ENCODE data around the gene CACNA1E. TPM values are rescaled to one million over a fixed set of nuclear protein-coding genes. Genes with fewer than 3 reads are reported as not detected.

The CACNA1E gene
- total and polyA plus RNA-seq, 10 donors, result 0.02 to 6.1 (median 1.2) TPM

DNA sequence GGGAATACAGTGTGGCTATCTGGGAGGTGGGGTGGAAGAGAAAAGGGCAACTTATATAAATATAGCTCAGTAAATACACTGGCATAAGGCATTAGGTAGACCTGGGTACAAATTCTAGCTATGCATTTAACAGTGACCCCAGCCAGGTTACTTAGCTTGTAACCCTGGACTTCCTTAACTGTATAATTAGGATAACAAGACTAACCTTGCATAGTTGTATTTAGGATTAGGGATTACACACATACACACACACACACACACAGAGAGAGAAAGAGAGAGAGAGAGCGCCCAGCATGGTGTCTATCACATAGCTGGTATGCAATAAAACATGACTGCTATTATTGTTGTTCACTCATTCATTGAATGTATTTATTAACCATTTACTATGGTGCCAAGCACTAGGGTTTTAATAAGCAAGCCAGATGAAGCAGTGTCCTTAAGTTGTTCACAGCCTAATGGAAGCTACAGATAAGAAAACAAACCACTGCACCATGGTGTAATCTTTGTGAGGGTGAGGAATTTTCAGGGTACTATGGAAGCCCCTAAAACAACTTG is 326.8 kb downstream of the CACNA1E start:
- DNase-seq, result no peak
- 79 to 93% (median 88%) methylated on average over 1 of the region's 1 CpG for WGBS, 5 donors
- Histone ChIP-seq H3K36me3 (no peaks in the 10 kb centered on the region), H3K9me3 (peaks cover 0 to 4% (median 0%) of the 10 kb centered on the region in 8 donors), H3K4me1 (no peaks in the 10 kb centered on the region), H3K4me3 (no peak overlapping the region), H3K27me3 (replicated peaks in 1 of 7) (peaks cover 0 to 4% (median 0%) of the 10 kb centered on the region in 7 donors), H3K27ac (no peak overlapping the region)
- intact Hi-C loops (cut with DNase I; ENCODE audit: low total_unique reads), result no loop called here
- no peak for TF ChIP-seq POLR2A (IDR thresholded peaks at IDR 0.05)
- TF ChIP-seq POLR2AphosphoS5 (IDR thresholded peaks at IDR 0.05), result no peak
- TF ChIP-seq, protein P1, sequence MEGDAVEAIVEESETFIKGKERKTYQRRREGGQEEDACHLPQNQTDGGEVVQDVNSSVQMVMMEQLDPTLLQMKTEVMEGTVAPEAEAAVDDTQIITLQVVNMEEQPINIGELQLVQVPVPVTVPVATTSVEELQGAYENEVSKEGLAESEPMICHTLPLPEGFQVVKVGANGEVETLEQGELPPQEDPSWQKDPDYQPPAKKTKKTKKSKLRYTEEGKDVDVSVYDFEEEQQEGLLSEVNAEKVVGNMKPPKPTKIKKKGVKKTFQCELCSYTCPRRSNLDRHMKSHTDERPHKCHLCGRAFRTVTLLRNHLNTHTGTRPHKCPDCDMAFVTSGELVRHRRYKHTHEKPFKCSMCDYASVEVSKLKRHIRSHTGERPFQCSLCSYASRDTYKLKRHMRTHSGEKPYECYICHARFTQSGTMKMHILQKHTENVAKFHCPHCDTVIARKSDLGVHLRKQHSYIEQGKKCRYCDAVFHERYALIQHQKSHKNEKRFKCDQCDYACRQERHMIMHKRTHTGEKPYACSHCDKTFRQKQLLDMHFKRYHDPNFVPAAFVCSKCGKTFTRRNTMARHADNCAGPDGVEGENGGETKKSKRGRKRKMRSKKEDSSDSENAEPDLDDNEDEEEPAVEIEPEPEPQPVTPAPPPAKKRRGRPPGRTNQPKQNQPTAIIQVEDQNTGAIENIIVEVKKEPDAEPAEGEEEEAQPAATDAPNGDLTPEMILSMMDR (IDR thresholded peaks at IDR 0.05 in 8 of 11, conservative IDR thresholded peaks at IDR 0.05 in 3 of 11), result no peak

DNA sequence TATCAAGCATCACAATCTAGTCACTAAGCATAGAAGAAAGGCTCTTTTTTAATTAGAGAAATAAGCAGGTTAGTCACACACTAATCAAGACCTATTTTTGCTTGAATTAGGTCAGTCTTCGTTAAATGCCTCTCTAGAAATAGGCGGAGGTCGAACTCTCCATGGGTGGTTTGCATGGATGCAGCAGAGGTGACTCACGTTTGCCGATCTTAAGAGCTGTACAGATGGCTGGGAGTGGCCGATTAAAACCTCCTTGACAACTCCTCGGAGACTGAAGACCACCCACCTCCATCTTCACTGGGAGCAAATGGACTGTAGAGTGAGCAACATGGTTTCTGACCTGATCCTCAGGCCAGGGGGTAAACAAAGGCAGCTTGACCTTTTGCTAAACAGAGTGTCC is 328.9 kb downstream of the CACNA1E start:
- Histone ChIP-seq H3K9me3 (peaks cover 0 to 4% (median 0%) of the 10 kb centered on the region in 8 donors), H3K4me1 (no peaks in the 10 kb centered on the region), H3K4me3 (no peak overlapping the region), H3K27me3 (replicated peaks in 1 of 7) (peaks cover 0 to 4% (median 0%) of the 10 kb centered on the region in 7 donors), H3K36me3 (no peaks in the 10 kb centered on the region), H3K27ac (no peak overlapping the region)
- intact Hi-C loops (cut with DNase I; ENCODE audit: low total_unique reads), result no loop called here
- TF ChIP-seq POLR2AphosphoS5 (IDR thresholded peaks at IDR 0.05), result no peak
- no peak for TF ChIP-seq POLR2A (IDR thresholded peaks at IDR 0.05)
- TF ChIP-seq, protein P1 (IDR thresholded peaks at IDR 0.05 in 8 of 11, conservative IDR thresholded peaks at IDR 0.05 in 3 of 11), result no peak
- WGBS, 5 donors, result 72 to 88% (median 77%) methylated on average over 7 of the region's 7 CpGs
- no peak for DNase-seq

DNA sequence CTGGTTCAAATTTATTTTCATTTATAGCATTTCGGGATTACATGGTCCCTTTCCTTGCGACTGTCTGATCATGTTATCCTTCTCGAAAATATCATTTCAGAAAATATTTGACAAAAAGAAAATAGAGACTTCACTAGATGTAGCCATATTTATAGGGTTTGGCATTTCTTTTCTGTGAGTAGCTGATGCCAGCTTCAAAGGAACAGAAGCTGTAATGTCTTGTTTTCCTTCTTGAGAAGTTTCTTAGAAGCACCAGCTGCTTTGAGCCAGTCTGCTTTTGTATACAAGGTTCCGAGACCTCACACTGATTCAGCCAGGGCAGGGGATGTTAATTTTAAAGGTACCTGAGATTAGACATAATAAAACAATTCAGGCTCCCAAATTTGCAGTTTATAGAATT is 329.9 kb downstream of the CACNA1E start:
- Histone ChIP-seq H3K27me3 (replicated peaks in 1 of 7) (peaks cover 0 to 4% (median 0%) of the 10 kb centered on the region in 7 donors), H3K9me3 (peaks cover 0 to 4% (median 0%) of the 10 kb centered on the region in 8 donors), H3K36me3 (no peaks in the 10 kb centered on the region), H3K4me1 (no peaks in the 10 kb centered on the region), H3K27ac (no peak overlapping the region), H3K4me3 (no peak overlapping the region)
- TF ChIP-seq POLR2A (IDR thresholded peaks at IDR 0.05), result no peak
- TF ChIP-seq POLR2AphosphoS5 (IDR thresholded peaks at IDR 0.05), result no peak
- TF ChIP-seq, protein P1 (IDR thresholded peaks at IDR 0.05 in 8 of 11, conservative IDR thresholded peaks at IDR 0.05 in 3 of 11), result no peak
- WGBS, 5 donors, result 77 to 86% (median 81%) methylated on average over 4 of the region's 4 CpGs
- no peak for DNase-seq
- intact Hi-C loops (cut with DNase I; ENCODE audit: low total_unique reads), result no loop called here

DNA sequence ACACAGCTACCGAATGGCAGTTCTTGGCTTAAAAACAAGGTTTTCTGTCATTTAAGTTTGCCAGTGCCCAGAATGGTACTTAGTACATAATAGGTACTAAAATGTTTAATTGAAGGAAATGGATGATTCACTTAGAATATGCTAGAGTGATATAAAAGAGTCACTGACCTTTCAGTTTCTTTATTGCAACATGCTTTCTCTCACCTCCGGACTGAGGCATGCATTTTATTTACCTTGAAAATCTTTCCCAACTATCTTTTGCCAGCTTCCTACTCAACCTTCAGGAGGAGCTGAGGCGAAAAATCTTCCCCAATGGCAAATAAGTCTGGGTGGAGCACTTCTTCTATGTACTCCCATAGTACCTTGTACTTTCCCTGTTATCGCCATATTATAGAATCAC is 333.3 kb downstream of the CACNA1E start:
- WGBS, 5 donors, result 84 to 94% (median 86%) methylated on average over 4 of the region's 4 CpGs

More for the DNA sequence above, 333.3 kb downstream of the CACNA1E start:
- intact Hi-C loops (cut with DNase I; ENCODE audit: low total_unique reads), result no loop called here
- Histone ChIP-seq H3K4me1 (no peaks in the 10 kb centered on the region), H3K36me3 (no peaks in the 10 kb centered on the region), H3K27ac (no peak overlapping the region), H3K4me3 (no peak overlapping the region), H3K27me3 (replicated peaks in 1 of 7) (no peaks in the 10 kb centered on the region), H3K9me3 (peaks cover 0 to 4% (median 0%) of the 10 kb centered on the region in 8 donors)
- no peak for TF ChIP-seq POLR2AphosphoS5 (IDR thresholded peaks at IDR 0.05)
- no peak for TF ChIP-seq POLR2A (IDR thresholded peaks at IDR 0.05)
- TF ChIP-seq, protein P1 (IDR thresholded peaks at IDR 0.05 in 8 of 11, conservative IDR thresholded peaks at IDR 0.05 in 3 of 11), result no peak
- no peak for DNase-seq

Data from spleen (tissue), 11 donors.